Ascending aorta (tissue), 2 donors: Measurements from ENCODE around the gene CUL1. TPM values are rescaled to one million over a fixed set of nuclear protein-coding genes. Genes with fewer than 3 reads are reported as not detected.

Source experiments
- DNase-seq, 2 donors: peaks; one replicate each; pipeline ENCODE4 v3.0.0-alpha.2; 2019; ENCODE audit warnings: low spot score in 2 of 2
- H3K27ac ChIP-seq, 2 donors: fragments of 200-600 bp; sonication (generic); one replicate each; pipeline ENCODE4 v1.5.1; 2016 to 2017; ENCODE audit warnings: mild to moderate bottlenecking in 1 of 2
- H3K27me3 ChIP-seq: fragments of 200-600 bp; sonication (generic); one replicate; pipeline ENCODE4 v1.5.1; 2017
- H3K36me3 ChIP-seq, 2 donors: fragments of 200-600 bp; sonication (generic); one replicate each; pipeline ENCODE4 v1.5.1; 2016
- H3K4me1 ChIP-seq, 2 donors: fragments of 200-600 bp; sonication (generic); one replicate each; pipeline ENCODE4 v1.5.1; 2016 to 2017; ENCODE audit warnings: mild to moderate bottlenecking in 1 of 2
- H3K4me3 ChIP-seq, 2 donors: fragments of 200-600 bp; sonication (generic); one replicate each; pipeline ENCODE4 v1.5.1; 2016 to 2017; ENCODE audit warnings: mild to moderate bottlenecking in 1 of 2
- H3K9me3 ChIP-seq, 2 donors: fragments of 200-600 bp; sonication (generic); one replicate each; pipeline ENCODE4 v1.5.1; 2016
- intact Hi-C: fragments of 100-400 bp; cut with DNase I; formaldehyde crosslinking; loops from one replicate; pipeline ENCODE4 v1.15.1; 2023
- total RNA-seq: library from RNA; depleted of rRNA; stranded (reverse); fragments of >200 nt; gene quantifications from one replicate; pipeline ENCODE4 v1.1.0, GENCODE V29; 2016
- TF ChIP-seq, protein P1 (sequence below), 3 experiments: fragments of 200-600 bp in 2 of 3; fragments of 450-650 bp in 1 of 3; sonication (generic) in 2 of 3; IDR thresholded peaks; one replicate each; pipeline ENCODE4 v1.5.1; 2016 to 2019; ENCODE audit warnings: antibody characterized with exemption in 3 of 3, mild to moderate bottlenecking in 1 of 3, moderate library complexity in 1 of 3

CUL1 gene
- total RNA-seq, 1 donor from 2014 or later: 16.3 TPM

DNA sequence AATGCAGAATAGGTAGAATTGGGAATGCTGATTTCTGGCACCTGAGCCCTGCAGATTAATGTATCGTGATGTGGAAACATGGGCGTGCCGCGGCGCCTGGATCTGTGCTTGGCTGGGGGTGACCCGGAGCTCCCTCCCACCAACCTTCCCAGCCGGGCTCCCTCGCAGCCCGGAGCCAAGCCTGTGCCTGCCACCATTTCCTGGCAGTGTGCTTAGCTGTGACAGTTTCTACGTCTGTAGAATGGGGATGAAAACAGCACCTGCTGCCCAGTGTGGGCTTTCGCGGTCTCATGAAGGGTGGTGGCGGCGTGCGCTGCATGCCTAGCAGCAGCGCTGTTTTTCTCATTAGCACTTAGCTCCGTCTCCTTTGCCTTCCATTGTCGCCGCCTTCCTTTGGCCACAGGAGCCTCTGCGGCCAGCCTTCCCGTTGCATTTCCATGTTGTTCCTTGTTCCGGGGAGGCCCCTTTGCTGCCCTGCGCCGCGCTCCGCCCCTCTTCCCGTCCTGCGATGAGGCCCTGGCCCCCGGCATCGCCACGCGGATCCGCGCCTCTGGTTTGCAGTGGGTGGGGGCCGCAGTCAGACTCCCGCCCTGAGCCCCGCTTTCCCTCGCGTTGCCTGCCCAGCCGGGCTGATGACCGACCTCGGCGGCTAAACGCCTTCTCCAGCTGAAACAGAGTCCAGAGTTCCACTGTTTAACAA is 84.2 kb downstream of the CUL1 start:
- intact Hi-C loops: no loop called here
- H3K9me3 ChIP-seq: no peaks in the 10 kb centered on the region
- H3K36me3 ChIP-seq: peaks cover 33 to 72% of the 10 kb centered on the region in 2 donors
- no peak overlapping the region for H3K4me3 ChIP-seq
- no peak for DNase-seq
- H3K27me3 ChIP-seq: no peaks in the 10 kb centered on the region
- H3K4me1 ChIP-seq: no peaks in the 10 kb centered on the region
- TF ChIP-seq, protein P1, sequence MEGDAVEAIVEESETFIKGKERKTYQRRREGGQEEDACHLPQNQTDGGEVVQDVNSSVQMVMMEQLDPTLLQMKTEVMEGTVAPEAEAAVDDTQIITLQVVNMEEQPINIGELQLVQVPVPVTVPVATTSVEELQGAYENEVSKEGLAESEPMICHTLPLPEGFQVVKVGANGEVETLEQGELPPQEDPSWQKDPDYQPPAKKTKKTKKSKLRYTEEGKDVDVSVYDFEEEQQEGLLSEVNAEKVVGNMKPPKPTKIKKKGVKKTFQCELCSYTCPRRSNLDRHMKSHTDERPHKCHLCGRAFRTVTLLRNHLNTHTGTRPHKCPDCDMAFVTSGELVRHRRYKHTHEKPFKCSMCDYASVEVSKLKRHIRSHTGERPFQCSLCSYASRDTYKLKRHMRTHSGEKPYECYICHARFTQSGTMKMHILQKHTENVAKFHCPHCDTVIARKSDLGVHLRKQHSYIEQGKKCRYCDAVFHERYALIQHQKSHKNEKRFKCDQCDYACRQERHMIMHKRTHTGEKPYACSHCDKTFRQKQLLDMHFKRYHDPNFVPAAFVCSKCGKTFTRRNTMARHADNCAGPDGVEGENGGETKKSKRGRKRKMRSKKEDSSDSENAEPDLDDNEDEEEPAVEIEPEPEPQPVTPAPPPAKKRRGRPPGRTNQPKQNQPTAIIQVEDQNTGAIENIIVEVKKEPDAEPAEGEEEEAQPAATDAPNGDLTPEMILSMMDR (IDR thresholded peaks at IDR 0.05): no peak
- no peak overlapping the region for H3K27ac ChIP-seq

DNA sequence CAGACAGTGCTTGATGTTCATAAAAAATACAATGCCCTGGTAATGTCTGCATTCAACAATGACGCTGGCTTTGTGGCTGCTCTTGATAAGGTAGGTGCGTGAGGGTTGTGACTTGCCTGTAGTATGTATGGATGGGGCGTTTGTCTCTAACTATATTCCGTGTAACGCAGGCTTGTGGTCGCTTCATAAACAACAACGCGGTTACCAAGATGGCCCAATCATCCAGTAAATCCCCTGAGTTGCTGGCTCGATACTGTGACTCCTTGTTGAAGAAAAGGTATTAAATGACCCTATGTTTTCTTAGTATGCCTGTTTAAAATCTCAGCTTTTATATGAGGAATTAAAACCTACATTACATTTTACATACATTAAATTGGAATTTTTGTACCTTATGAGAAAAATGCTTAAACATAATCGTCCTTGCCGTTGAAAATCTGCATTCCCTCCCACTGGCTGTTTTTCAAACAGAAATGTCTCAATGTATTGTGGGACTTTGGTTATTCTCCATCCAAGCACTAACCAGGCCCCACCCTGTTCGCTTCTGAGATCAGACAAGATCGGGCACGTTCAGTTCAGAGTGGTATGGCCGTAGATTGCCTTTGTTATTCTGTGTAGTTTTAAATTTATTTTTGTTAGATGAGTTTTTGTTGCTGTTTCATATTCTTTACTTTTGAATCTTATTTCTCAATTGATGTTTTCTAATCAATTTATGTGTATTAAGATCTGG is 85.3 kb downstream of the CUL1 start:
- no peaks in the 10 kb centered on the region for H3K27me3 ChIP-seq
- TF ChIP-seq, protein P1 (IDR thresholded peaks at IDR 0.05): no peak
- no peak overlapping the region for H3K27ac ChIP-seq
- H3K36me3 ChIP-seq: peaks cover 33 to 81% of the 10 kb centered on the region in 2 donors
- no peaks in the 10 kb centered on the region for H3K9me3 ChIP-seq
- intact Hi-C loops: no loop called here
- H3K4me1 ChIP-seq: no peaks in the 10 kb centered on the region
- no peak for DNase-seq
- H3K4me3 ChIP-seq: no peak overlapping the region

DNA sequence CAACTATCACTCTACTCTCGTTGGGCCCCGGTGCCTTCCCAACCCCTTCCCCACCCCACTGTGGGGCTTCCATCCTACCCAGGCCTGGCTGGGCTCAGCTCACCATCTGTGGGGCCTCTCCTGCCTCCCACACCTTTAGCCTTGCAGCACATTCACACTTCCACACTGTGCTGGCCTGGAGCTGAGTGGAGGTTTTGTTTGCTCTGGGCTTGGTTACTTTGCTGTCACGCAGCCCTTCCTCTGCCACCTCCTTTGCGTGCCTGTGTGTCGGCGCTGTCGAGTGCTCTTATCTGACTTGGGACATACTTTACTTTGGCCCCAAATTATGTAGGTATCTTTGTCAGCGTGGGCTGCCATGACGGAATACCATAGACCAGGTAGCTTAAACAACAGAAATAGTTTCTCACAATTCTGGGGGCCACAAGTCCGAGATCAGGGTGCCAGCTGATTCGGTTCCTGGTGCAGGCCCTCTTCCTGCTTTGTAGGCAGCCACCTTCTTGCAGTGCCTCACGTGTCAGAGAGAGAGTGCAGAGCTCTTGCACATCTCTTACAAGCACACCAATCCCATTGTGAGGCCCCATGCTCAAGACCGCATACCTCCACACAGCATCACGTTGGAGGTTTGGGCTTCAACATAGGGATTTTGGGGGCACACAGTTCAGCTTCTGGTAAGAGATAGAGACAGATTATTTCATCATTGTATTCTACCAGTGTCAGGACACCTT is 89.0 kb downstream of the CUL1 start:
- peaks cover 58 to 95% of the 10 kb centered on the region in 2 donors for H3K36me3 ChIP-seq
- intact Hi-C loops: no loop called here

DNA sequence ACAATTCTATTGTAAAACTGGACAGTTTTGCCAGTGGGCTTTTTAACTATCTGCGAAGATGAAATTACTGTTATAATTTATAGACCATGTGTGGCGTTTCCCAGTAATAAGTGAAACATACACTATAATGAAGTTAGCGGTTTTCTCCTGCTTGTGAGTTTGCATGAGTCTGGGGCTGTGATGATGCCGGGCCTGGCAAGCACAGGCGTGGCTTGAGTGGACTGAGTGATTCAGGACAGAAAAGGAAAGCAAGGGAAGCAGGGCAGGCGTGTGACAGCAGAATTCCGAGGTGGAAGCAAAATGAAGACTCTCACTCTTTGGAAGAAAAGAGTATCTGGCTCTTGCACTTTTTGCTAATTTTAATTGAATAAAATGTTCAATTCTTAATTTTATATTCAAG is 90.5 kb downstream of the CUL1 start:
- Histone ChIP-seq H3K27me3 (no peaks in the 10 kb centered on the region), H3K4me3 (no peak overlapping the region), H3K9me3 (peaks cover 0 to 4% of the 10 kb centered on the region in 2 donors), H3K4me1 (no peaks in the 10 kb centered on the region), H3K36me3 (peaks cover 73 to 95% of the 10 kb centered on the region in 2 donors), H3K27ac (no peak overlapping the region)
- no peak for DNase-seq
- TF ChIP-seq, protein P1 (IDR thresholded peaks at IDR 0.05): no peak
- intact Hi-C loops: no loop called here

More for the DNA sequence above, 89.0 kb downstream of the CUL1 start:
- Histone ChIP-seq H3K27me3 (no peaks in the 10 kb centered on the region), H3K4me1 (no peaks in the 10 kb centered on the region), H3K27ac (no peak overlapping the region), H3K9me3 (no peaks in the 10 kb centered on the region), H3K4me3 (no peak overlapping the region)
- no peak for DNase-seq
- TF ChIP-seq, protein P1 (IDR thresholded peaks at IDR 0.05): no peak

DNA sequence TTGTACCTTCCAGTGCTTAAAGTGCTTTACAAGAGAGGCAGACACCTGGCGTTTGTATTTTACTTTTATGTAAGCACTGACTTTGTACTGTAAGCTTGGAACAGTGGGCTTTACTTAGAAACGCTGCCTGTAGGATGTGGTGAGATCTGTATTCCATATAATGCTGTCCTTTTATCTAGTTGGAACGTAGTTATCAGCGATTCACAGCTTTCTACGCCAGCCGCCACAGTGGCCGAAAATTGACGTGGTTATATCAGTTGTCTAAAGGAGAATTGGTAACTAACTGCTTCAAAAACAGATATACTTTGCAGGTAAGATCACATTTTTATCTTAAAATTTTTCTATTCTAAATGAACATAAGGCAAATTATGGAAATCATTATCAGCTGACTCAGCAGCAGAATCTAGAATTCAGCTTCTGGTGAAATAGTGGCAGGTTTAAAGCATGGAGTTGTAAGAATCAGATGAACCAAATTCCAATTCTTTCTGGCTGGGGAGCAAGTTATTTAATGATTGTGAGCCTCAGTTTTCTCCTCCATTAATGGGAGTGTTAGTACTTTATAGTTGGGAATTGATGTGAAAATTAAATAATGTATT is 91.5 kb downstream of the CUL1 start:
- Histone ChIP-seq H3K36me3 (peaks cover 83 to 95% of the 10 kb centered on the region in 2 donors), H3K27me3 (no peaks in the 10 kb centered on the region), H3K4me1 (no peaks in the 10 kb centered on the region), H3K4me3 (no peak overlapping the region), H3K27ac (no peak overlapping the region), H3K9me3 (peaks cover 0 to 7% of the 10 kb centered on the region in 2 donors)
- DNase-seq: no peak
- TF ChIP-seq, protein P1 (IDR thresholded peaks at IDR 0.05): no peak
- intact Hi-C loops: no loop called here
